ENCODE results near the gene WDR37. TPM values are rescaled to one million over a fixed set of nuclear protein-coding genes. Genes with fewer than 3 reads are reported as not detected.
"Not testable (repeated sequence)": the region's sequence is repeated elsewhere in the genome, so short reads cannot be mapped to it uniquely, and the experiment has no call there.

Gene WDR37
- total RNA-seq, 1 experiment from 2014 or later = 4.5 TPM

GRCh38 chr10:1063232-1063865 lies 7.2 kb downstream of the WDR37 start:
- H2AFZ ChIP-seq (ENCODE audit: low read length) = no peak overlapping the region
- peaks cover 26% of the 10 kb centered on the region for H3K79me2 ChIP-seq (ENCODE audit: low read length)
- TF ChIP-seq CTCF (conservative IDR thresholded peaks at IDR 0.05; ENCODE audit: low read depth, low read length) = no peak
- TF ChIP-seq EZH2 (IDR thresholded peaks at IDR 0.05; ENCODE audit: low read length, unreplicated experiment) = no peak
- TF ChIP-seq EZH2phosphoT487 (IDR thresholded peaks at IDR 0.05; ENCODE audit: borderline replicate concordance, low read length) = no peak
- H3K9ac ChIP-seq (ENCODE audit: low read length) = no peak overlapping the region
- H3K4me3 ChIP-seq (ENCODE audit: low read length) = no peak overlapping the region
- no peak for ATAC-seq
- POLR2A ChIA-PET (ENCODE audit: unreplicated experiment) = no interaction called here
- no peak overlapping the region for H3K27ac ChIP-seq (ENCODE audit: low read length)
- no peaks in the 10 kb centered on the region for H3K9me2 ChIP-seq (replicated peaks; ENCODE audit: low read length)
- H3K4me1 ChIP-seq (ENCODE audit: insufficient read depth, low read length) = no peaks in the 10 kb centered on the region
- no peaks in the 10 kb centered on the region for H3K9me3 ChIP-seq (ENCODE audit: low read length)
- BruUV-seq (replicated peaks) = no TSS peak
- no peaks in the 10 kb centered on the region for H3K36me3 ChIP-seq (ENCODE audit: low read depth, low read length)
- CTCF ChIA-PET = no interaction called here
- DNase-seq = no peak
- H4K20me1 ChIP-seq (ENCODE audit: low read length) = no peaks in the 10 kb centered on the region
- no peaks in the 10 kb centered on the region for H3F3A ChIP-seq (ENCODE audit: low read length, unreplicated experiment)
- H3K27me3 ChIP-seq (ENCODE audit: low read length) = no peaks in the 10 kb centered on the region
- intact Hi-C loops (cut with micrococcal nuclease) = no loop called here
- H3K4me2 ChIP-seq (ENCODE audit: low read length) = no peak overlapping the region

- H3K4me2 ChIP-seq (ENCODE audit: low read length) = no peak overlapping the region
- no peak overlapping the region for H2AFZ ChIP-seq (ENCODE audit: low read length)
- CTCF ChIA-PET = no interaction called here
- no peaks in the 10 kb centered on the region for H3K4me1 ChIP-seq (ENCODE audit: insufficient read depth, low read length)
- H3K9ac ChIP-seq (ENCODE audit: low read length) = no peak overlapping the region
- intact Hi-C loops (cut with micrococcal nuclease) = no loop called here
- H3K9me2 ChIP-seq (replicated peaks; ENCODE audit: low read length) = no peaks in the 10 kb centered on the region
- POLR2A ChIA-PET (ENCODE audit: unreplicated experiment) = no interaction called here
- DNase-seq (no peak), ATAC-seq (no peak)
- peaks cover 13% of the 10 kb centered on the region; the same call in 1 of the 2 replicates for H3K79me2 ChIP-seq (ENCODE audit: low read length)
- no peaks in the 10 kb centered on the region for H3K9me3 ChIP-seq (ENCODE audit: low read length)
- no peaks in the 10 kb centered on the region for H4K20me1 ChIP-seq (ENCODE audit: low read length)
- TF ChIP-seq EZH2 (IDR thresholded peaks at IDR 0.05; ENCODE audit: low read length, unreplicated experiment) (no peak), CTCF (conservative IDR thresholded peaks at IDR 0.05; ENCODE audit: low read depth, low read length) (no peak), EZH2phosphoT487 (IDR thresholded peaks at IDR 0.05; ENCODE audit: borderline replicate concordance, low read length) (no peak)
- no peaks in the 10 kb centered on the region for H3F3A ChIP-seq (ENCODE audit: low read length, unreplicated experiment)
- no peaks in the 10 kb centered on the region for H3K27me3 ChIP-seq (ENCODE audit: low read length)
- no peak overlapping the region for H3K4me3 ChIP-seq (ENCODE audit: low read length)
- H3K36me3 ChIP-seq (ENCODE audit: low read depth, low read length) = no peaks in the 10 kb centered on the region
- BruUV-seq (replicated peaks) = no TSS peak
- H3K27ac ChIP-seq (ENCODE audit: low read length) = no peak overlapping the region
These were observed 8.7 kb downstream of the WDR37 start for GRCh38 chr10:1064964-1065247.

- H3K79me2 ChIP-seq (ENCODE audit: low read length); H3F3A ChIP-seq (ENCODE audit: low read length, unreplicated experiment); intact Hi-C loops (cut with micrococcal nuclease); CTCF ChIA-PET; H3K36me3 ChIP-seq (ENCODE audit: low read depth, low read length); DNase-seq; H3K27ac ChIP-seq (ENCODE audit: low read length); BruUV-seq (replicated peaks); H3K4me1 ChIP-seq (ENCODE audit: insufficient read depth, low read length); H2AFZ ChIP-seq (ENCODE audit: low read length); H4K20me1 ChIP-seq (ENCODE audit: low read length); H3K9me3 ChIP-seq (ENCODE audit: low read length); H3K27me3 ChIP-seq (ENCODE audit: low read length); POLR2A ChIA-PET (ENCODE audit: unreplicated experiment); ATAC-seq; H3K9ac ChIP-seq (ENCODE audit: low read length); H3K9me2 ChIP-seq (replicated peaks; ENCODE audit: low read length); H3K4me3 ChIP-seq (ENCODE audit: low read length); H3K4me2 ChIP-seq (ENCODE audit: low read length): not testable (repeated sequence)
These were observed 10.5 kb downstream of the WDR37 start for GRCh38 chr10:1066734-1067133.
